BJ (cell line): ENCODE measurements around the gene PGM5. TPM values are rescaled to one million over a fixed set of nuclear protein-coding genes. Genes with fewer than 3 reads are reported as not detected.
A peak's percentile ranks its signal among the peaks of the same experiment; 100 is the strongest.

Experiments
- CTCF ChIA-PET: fragments of 350-600 bp; formaldehyde crosslinking; extraction: SDS; loops from one replicate; lab custom pipeline; 2021; ENCODE audit warnings: antibody characterized with exemption, inconsistent platforms; lab: Yijun Ruan, JAX
- POLR2A ChIA-PET: fragments of 300-600 bp; sonication (Branson Sonifier 250); formaldehyde crosslinking; extraction: SDS; loops from one replicate; lab custom pipeline; 2021; ENCODE audit warnings: antibody characterized with exemption; lab: Charles Lee
- DNase-seq: peaks from one replicate; pipeline ENCODE4 v3.0.0-alpha.2; 2011; ENCODE audit warnings: low read depth
- H3K27me3 ChIP-seq: 2 replicates; pipeline ENCODE4 v1.6.0; 2011; ENCODE audit warnings: low read length; ENCODE audit not compliant: control insufficient read depth, insufficient read depth
- H3K36me3 ChIP-seq: 2 replicates; pipeline ENCODE4 v1.5.1; 2011; ENCODE audit warnings: low read length; ENCODE audit not compliant: control insufficient read depth, insufficient read depth
- H3K4me3 ChIP-seq: 2 replicates; pipeline ENCODE4 v1.5.1; 2011; ENCODE audit warnings: low read depth, mild to moderate bottlenecking, control low read depth, low read length
- CTCF ChIP-seq: IDR thresholded peaks from 2 replicates; pipeline ENCODE4 v1.5.1; 2011; ENCODE audit warnings: low read depth, mild to moderate bottlenecking, control low read depth, inconsistent platforms, low read length, moderate library complexity; ENCODE audit not compliant: insufficient read depth
- polyA plus RNA-seq: library from polyadenylated mRNA; depleted of rRNA; stranded (reverse); fragments of >200 nt; gene quantifications from 2 replicates; pipeline ENCODE4 v1.2.3, GENCODE V29; 2011

PGM5 gene
- polyA plus RNA-seq, 1 experiment = 8.7 TPM

GRCh38 chr9:68547417-68547816 is 191.0 kb downstream of the PGM5 start:
- Histone ChIP-seq H3K27me3 (no peaks in the 10 kb centered on the region), H3K36me3 (no peaks in the 10 kb centered on the region), H3K4me3 (no peak overlapping the region)
- CTCF ChIA-PET = no interaction called here
- no peak for DNase-seq
- POLR2A ChIA-PET = no interaction called here
- no peak for TF ChIP-seq CTCF

GRCh38 chr9:68548241-68548640 is 191.8 kb downstream of the PGM5 start:
- no peaks in the 10 kb centered on the region for H3K27me3 ChIP-seq
- TF ChIP-seq CTCF = no peak
- no peak for DNase-seq
- no peak overlapping the region for H3K4me3 ChIP-seq
- POLR2A ChIA-PET = no interaction called here
- CTCF ChIA-PET = interaction anchor here (0.9 kb wide), 1 partner anchor 22 kb away, joined by 3 read pairs; no protein-coding TSS in a partner anchor
- no peaks in the 10 kb centered on the region for H3K36me3 ChIP-seq

GRCh38 chr9:68551191-68551590 is 194.8 kb downstream of the PGM5 start:
- Histone ChIP-seq H3K36me3 (no peaks in the 10 kb centered on the region), H3K4me3 (no peak overlapping the region), H3K27me3 (no peaks in the 10 kb centered on the region)
- ChIA-PET POLR2A (no interaction called here), CTCF (no interaction called here)
- DNase-seq = no peak
- no peak for TF ChIP-seq CTCF

- CTCF ChIA-PET = no interaction called here
- DNase-seq = peak; percentile 54
- no peak for TF ChIP-seq CTCF
These were observed 196.5 kb downstream of the PGM5 start for GRCh38 chr9:68552700-68553476.

GRCh38 chr9:68555437-68556150 is 199.2 kb downstream of the PGM5 start:
- no peak for TF ChIP-seq CTCF
- CTCF ChIA-PET = interaction anchor here (1.0 kb wide), 1 partner anchor 12 kb away, joined by 6 read pairs; no protein-coding TSS in a partner anchor
- no peaks in the 10 kb centered on the region for H3K27me3 ChIP-seq

More at GRCh38 chr9:68552700-68553476, 196.5 kb downstream of the PGM5 start:
- H3K4me3 ChIP-seq = no peak overlapping the region
- no peaks in the 10 kb centered on the region for H3K27me3 ChIP-seq
- POLR2A ChIA-PET = no interaction called here
- H3K36me3 ChIP-seq = no peaks in the 10 kb centered on the region

More at GRCh38 chr9:68555437-68556150, 199.2 kb downstream of the PGM5 start:
- POLR2A ChIA-PET = no interaction called here
- no peak for DNase-seq
- H3K36me3 ChIP-seq = no peaks in the 10 kb centered on the region
- H3K4me3 ChIP-seq = no peak overlapping the region
